ENCODE results near the gene TBC1D5. TPM values are rescaled to one million over a fixed set of nuclear protein-coding genes. Genes with fewer than 3 reads are reported as not detected.

Gene TBC1D5
- total and polyA plus RNA-seq, 8 donors: 47.4 to 74.8 (median 55.3) TPM

GRCh38 chr3:17562845-17563244 is 179.6 kb downstream of the TBC1D5 start:
- DNase-seq: no peak
- TF ChIP-seq, protein P1, sequence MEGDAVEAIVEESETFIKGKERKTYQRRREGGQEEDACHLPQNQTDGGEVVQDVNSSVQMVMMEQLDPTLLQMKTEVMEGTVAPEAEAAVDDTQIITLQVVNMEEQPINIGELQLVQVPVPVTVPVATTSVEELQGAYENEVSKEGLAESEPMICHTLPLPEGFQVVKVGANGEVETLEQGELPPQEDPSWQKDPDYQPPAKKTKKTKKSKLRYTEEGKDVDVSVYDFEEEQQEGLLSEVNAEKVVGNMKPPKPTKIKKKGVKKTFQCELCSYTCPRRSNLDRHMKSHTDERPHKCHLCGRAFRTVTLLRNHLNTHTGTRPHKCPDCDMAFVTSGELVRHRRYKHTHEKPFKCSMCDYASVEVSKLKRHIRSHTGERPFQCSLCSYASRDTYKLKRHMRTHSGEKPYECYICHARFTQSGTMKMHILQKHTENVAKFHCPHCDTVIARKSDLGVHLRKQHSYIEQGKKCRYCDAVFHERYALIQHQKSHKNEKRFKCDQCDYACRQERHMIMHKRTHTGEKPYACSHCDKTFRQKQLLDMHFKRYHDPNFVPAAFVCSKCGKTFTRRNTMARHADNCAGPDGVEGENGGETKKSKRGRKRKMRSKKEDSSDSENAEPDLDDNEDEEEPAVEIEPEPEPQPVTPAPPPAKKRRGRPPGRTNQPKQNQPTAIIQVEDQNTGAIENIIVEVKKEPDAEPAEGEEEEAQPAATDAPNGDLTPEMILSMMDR (IDR thresholded peaks at IDR 0.05): no peak
- no peak overlapping the region for H3K27ac ChIP-seq
- H3K27me3 ChIP-seq: no peaks in the 10 kb centered on the region
- no peak for ATAC-seq
- no peaks in the 10 kb centered on the region for H3K4me1 ChIP-seq
- no peaks in the 10 kb centered on the region for H3K9me3 ChIP-seq
- no peaks in the 10 kb centered on the region for H3K36me3 ChIP-seq
- intact Hi-C loops (cut with DNase I): no loop called here
- H3K4me3 ChIP-seq: no peak overlapping the region

GRCh38 chr3:17558565-17558964 is 183.9 kb downstream of the TBC1D5 start:
- H3K4me3 ChIP-seq: no peak overlapping the region
- H3K4me1 ChIP-seq: no peaks in the 10 kb centered on the region
- no peaks in the 10 kb centered on the region for H3K27me3 ChIP-seq
- DNase-seq (no peak), ATAC-seq (no peak)
- H3K27ac ChIP-seq: no peak overlapping the region
- TF ChIP-seq, protein P1 (IDR thresholded peaks at IDR 0.05): no peak
- intact Hi-C loops (cut with DNase I): no loop called here
- H3K9me3 ChIP-seq: no peaks in the 10 kb centered on the region
- no peaks in the 10 kb centered on the region for H3K36me3 ChIP-seq

- TF ChIP-seq, protein P1 (IDR thresholded peaks at IDR 0.05): no peak
- Histone ChIP-seq H3K9me3 (no peaks in the 10 kb centered on the region), H3K27ac (no peak overlapping the region), H3K4me3 (no peak overlapping the region), H3K36me3 (no peaks in the 10 kb centered on the region), H3K4me1 (no peaks in the 10 kb centered on the region), H3K27me3 (no peaks in the 10 kb centered on the region)
- intact Hi-C loops (cut with DNase I): no loop called here
- ATAC-seq (no peak), DNase-seq (no peak)
These were observed 184.5 kb downstream of the TBC1D5 start for GRCh38 chr3:17557749-17558463.

GRCh38 chr3:17555525-17555924 is 186.9 kb downstream of the TBC1D5 start:
- no peak for DNase-seq
- intact Hi-C loops (cut with DNase I): no loop called here
- ATAC-seq: no peak
- Histone ChIP-seq H3K36me3 (no peaks in the 10 kb centered on the region), H3K4me1 (no peaks in the 10 kb centered on the region), H3K4me3 (no peak overlapping the region), H3K9me3 (no peaks in the 10 kb centered on the region), H3K27me3 (no peaks in the 10 kb centered on the region), H3K27ac (no peak overlapping the region)
- TF ChIP-seq, protein P1 (IDR thresholded peaks at IDR 0.05): no peak

- no peak for ATAC-seq
These were observed 188.4 kb downstream of the TBC1D5 start for GRCh38 chr3:17554078-17554477.

More at GRCh38 chr3:17554078-17554477, 188.4 kb downstream of the TBC1D5 start:
- H3K9me3 ChIP-seq: no peaks in the 10 kb centered on the region
- H3K4me1 ChIP-seq: no peaks in the 10 kb centered on the region
- H3K27ac ChIP-seq: no peak overlapping the region
- H3K4me3 ChIP-seq: no peak overlapping the region
- intact Hi-C loops (cut with DNase I): no loop called here
- no peaks in the 10 kb centered on the region for H3K36me3 ChIP-seq
- DNase-seq: no peak
- no peaks in the 10 kb centered on the region for H3K27me3 ChIP-seq
- TF ChIP-seq, protein P1 (IDR thresholded peaks at IDR 0.05): no peak
